A673 (cell line): Measurements from ENCODE around the gene RFXAP. TPM values are rescaled to one million over a fixed set of nuclear protein-coding genes. Genes with fewer than 3 reads are reported as not detected.
A peak's percentile ranks its signal among the peaks of the same experiment; 100 is the strongest.

Experiments
- BruUV-seq: library from RNA; stranded (reverse); fragments of 400-500 nt; replicated peaks from 2 replicates; lab custom pipeline; 2021; lab: Mats Ljungman, UMichigan
- CTCF ChIA-PET: fragments of 300-600 bp; sonication (Branson Sonifier 250); formaldehyde crosslinking; loops from one replicate; lab custom pipeline; 2022; ENCODE audit warnings: antibody characterized with exemption; lab: Charles Lee
- POLR2A ChIA-PET: fragments of 300-600 bp; sonication (Branson Sonifier 250); formaldehyde crosslinking; loops from one replicate; lab custom pipeline; 2022; ENCODE audit warnings: antibody characterized with exemption; ENCODE audit not compliant: low non-redundant PET; lab: Charles Lee
- DNase-seq: peaks from one replicate; pipeline ENCODE4 v3.0.0-alpha.2; 2015; ENCODE audit warnings: low spot score
- H3K27ac ChIP-seq: fragments of 200-600 bp; sonication (generic); 2 replicates; pipeline ENCODE4 v1.5.1; 2016; ENCODE audit warnings: mixed run types, low read depth, mild to moderate bottlenecking, mixed read lengths, antibody characterized with exemption, low read length; ENCODE audit not compliant: poor library complexity, severe bottlenecking
- H3K27me3 ChIP-seq: fragments of 200-600 bp; sonication (generic); replicated peaks from 2 replicates; pipeline ENCODE4 v1.6.1; 2017; ENCODE audit warnings: mixed run types, low read depth, mild to moderate bottlenecking, mixed read lengths, antibody characterized with exemption, low read length; ENCODE audit not compliant: insufficient read depth, poor library complexity
- H3K36me3 ChIP-seq: fragments of 200-600 bp; sonication (generic); 2 replicates; pipeline ENCODE4 v1.6.1; 2016; ENCODE audit warnings: mixed run types, mild to moderate bottlenecking, mixed read lengths, antibody characterized with exemption, low read length; ENCODE audit not compliant: insufficient read depth, poor library complexity, severe bottlenecking
- H3K4me1 ChIP-seq: fragments of 200-600 bp; sonication (generic); 2 replicates; pipeline ENCODE4 v1.6.1; 2017; ENCODE audit warnings: mixed run types, mild to moderate bottlenecking, mixed read lengths, antibody characterized with exemption, low read length; ENCODE audit not compliant: insufficient read depth, poor library complexity, severe bottlenecking
- H3K4me3 ChIP-seq: fragments of 200-600 bp; sonication (generic); 2 replicates; pipeline ENCODE4 v1.5.1; 2016; ENCODE audit warnings: low read depth, mixed run types, mild to moderate bottlenecking, mixed read lengths, low read length; ENCODE audit not compliant: poor library complexity, severe bottlenecking
- H3K9me3 ChIP-seq: fragments of 200-600 bp; sonication (generic); 2 replicates; pipeline ENCODE4 v1.6.1; 2016; ENCODE audit warnings: mixed run types, low read depth, mild to moderate bottlenecking, mixed read lengths, antibody characterized with exemption, low read length; ENCODE audit not compliant: poor library complexity, severe bottlenecking
- EZH2 ChIP-seq: fragments of 200-600 bp; sonication (generic); IDR thresholded peaks from 2 replicates; pipeline ENCODE4 v1.6.1; 2017; ENCODE audit warnings: borderline replicate concordance, low read depth, mild to moderate bottlenecking, mixed read lengths, antibody characterized with exemption, low read length; ENCODE audit not compliant: poor library complexity, severe bottlenecking
- intact Hi-C: fragments of 100-400 bp; cut with micrococcal nuclease; formaldehyde crosslinking; loops from one replicate; pipeline ENCODE4 v1.10.0; 2022; ENCODE audit not compliant: unreplicated experiment
- total RNA-seq: library from RNA; stranded (reverse); gene quantifications from 2 replicates; pipeline ENCODE4 v1.2.3, GENCODE V29; 2021
- TF ChIP-seq, protein P1 (sequence below): fragments of 300-800, 200-600 bp; sonication (generic); conservative IDR thresholded peaks from 2 replicates; pipeline ENCODE4 v1.5.1; 2017; ENCODE audit warnings: low read depth, mild to moderate bottlenecking, antibody characterized with exemption, low read length, moderate library complexity, mixed read lengths

The RFXAP gene
- total RNA-seq, 1 experiment from 2014 or later: 29.2 TPM

DNA sequence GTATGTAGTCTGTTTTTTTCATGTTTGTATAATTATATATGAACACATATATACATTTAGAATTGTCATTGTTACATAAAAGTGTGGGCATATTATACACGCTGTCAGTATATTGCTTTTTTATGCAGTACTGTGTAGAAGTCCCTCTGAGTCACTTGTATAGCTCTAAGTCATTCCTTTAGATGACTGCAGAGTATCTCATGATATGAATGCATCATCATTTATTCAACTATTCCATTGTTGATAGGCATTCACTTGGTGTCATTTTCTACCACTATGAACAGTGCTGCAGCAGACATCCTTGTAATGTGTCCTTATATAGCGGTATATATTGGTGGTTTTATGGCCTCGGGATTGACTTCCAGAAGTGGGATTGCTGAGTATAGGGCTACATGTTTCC, 15.3 kb downstream of the RFXAP start:
- BruUV-seq: no TSS peak
- no peaks in the 10 kb centered on the region for H3K9me3 ChIP-seq
- intact Hi-C loops: no loop called here
- no peak for DNase-seq
- H3K36me3 ChIP-seq: peaks cover 9% of the 10 kb centered on the region
- H3K27me3 ChIP-seq: no peaks in the 10 kb centered on the region
- ChIA-PET POLR2A (no interaction called here), CTCF (no interaction called here)
- H3K4me1 ChIP-seq: peaks cover 20% of the 10 kb centered on the region
- TF ChIP-seq, protein P1, sequence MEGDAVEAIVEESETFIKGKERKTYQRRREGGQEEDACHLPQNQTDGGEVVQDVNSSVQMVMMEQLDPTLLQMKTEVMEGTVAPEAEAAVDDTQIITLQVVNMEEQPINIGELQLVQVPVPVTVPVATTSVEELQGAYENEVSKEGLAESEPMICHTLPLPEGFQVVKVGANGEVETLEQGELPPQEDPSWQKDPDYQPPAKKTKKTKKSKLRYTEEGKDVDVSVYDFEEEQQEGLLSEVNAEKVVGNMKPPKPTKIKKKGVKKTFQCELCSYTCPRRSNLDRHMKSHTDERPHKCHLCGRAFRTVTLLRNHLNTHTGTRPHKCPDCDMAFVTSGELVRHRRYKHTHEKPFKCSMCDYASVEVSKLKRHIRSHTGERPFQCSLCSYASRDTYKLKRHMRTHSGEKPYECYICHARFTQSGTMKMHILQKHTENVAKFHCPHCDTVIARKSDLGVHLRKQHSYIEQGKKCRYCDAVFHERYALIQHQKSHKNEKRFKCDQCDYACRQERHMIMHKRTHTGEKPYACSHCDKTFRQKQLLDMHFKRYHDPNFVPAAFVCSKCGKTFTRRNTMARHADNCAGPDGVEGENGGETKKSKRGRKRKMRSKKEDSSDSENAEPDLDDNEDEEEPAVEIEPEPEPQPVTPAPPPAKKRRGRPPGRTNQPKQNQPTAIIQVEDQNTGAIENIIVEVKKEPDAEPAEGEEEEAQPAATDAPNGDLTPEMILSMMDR: no peak
- TF ChIP-seq EZH2: no peak
- no peak overlapping the region for H3K4me3 ChIP-seq
- H3K27ac ChIP-seq: no peak overlapping the region

DNA sequence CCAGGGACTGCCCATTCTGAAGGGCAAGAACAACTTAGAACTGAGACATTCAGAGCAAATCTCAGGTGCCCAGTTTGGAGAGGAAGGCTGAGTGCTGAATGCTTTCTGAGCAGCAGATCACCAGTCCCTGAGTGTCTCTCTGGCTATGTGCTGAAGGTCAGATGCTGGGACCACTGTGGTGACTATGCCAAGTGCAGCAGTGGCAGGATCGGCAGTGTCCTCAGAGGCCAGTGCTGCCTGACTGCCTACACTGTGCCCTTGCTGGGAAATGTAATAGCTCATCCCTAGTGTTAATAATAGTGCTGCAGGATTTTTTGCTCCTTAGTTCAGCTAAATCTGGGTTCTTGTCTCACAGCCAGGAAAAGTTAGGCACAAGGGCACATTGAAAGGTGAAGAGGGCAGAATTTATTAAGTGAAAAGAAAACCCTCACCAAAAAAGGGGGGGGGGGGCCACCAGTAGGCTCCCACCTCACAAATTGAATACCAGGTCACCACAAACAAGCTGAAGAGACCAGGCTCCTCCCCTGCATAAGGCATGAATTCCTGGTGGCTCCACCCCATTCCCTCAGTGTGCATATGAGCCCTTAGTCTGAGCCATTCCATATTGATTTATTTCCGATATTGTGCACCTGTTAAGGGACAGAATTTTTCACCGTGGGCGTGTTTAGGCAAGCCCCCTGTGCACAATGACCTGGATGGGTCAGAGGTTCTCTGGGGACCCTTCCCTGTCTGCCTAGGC, 18.5 kb downstream of the RFXAP start:
- ChIA-PET CTCF (no interaction called here), POLR2A (no interaction called here)
- Histone ChIP-seq H3K9me3 (no peaks in the 10 kb centered on the region), H3K36me3 (peaks cover 6% of the 10 kb centered on the region), H3K27ac (peak overlapping the region; percentile 57), H3K4me3 (no peak overlapping the region), H3K27me3 (no peaks in the 10 kb centered on the region), H3K4me1 (peaks cover 49% of the 10 kb centered on the region)
- BruUV-seq: no TSS peak
- TF ChIP-seq, protein P1: no peak
- TF ChIP-seq EZH2: no peak
- intact Hi-C loops: no loop called here
- DNase-seq: no peak

DNA sequence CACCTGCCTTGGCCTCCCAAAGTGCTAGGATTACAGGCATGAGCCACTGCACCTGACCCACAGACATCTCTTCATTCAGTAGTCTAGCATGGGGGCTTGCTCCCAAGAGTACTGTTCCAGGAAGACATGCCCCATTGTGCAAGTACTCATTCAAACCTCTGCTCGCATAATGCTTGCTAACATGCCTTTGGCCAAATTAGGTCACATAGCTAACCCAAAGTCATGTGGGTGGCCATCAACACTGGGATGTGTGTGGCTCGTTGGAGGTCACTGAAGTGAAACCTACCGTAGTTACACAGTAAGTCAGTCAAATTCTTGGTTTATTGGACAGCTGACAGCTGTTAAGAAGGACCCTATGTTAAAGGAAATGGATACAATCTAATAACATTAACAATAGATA, 20.3 kb downstream of the RFXAP start:
- TSS peak; percentile 45 for BruUV-seq
- CTCF ChIA-PET: no interaction called here
- Histone ChIP-seq H3K27me3 (no peaks in the 10 kb centered on the region), H3K4me3 (no peak overlapping the region), H3K9me3 (no peaks in the 10 kb centered on the region), H3K36me3 (peaks cover 7% of the 10 kb centered on the region), H3K4me1 (peaks cover 46% of the 10 kb centered on the region), H3K27ac (peak overlapping the region; percentile 82)
- POLR2A ChIA-PET: no interaction called here
- TF ChIP-seq EZH2: no peak
- TF ChIP-seq, protein P1: no peak
- no peak for DNase-seq
- intact Hi-C loops: no loop called here
